ENCODE results near the gene TEKT4. TPM values are rescaled to one million over a fixed set of nuclear protein-coding genes. Genes with fewer than 3 reads are reported as not detected.
"Not testable (repeated sequence)": the region's sequence is repeated elsewhere in the genome, so short reads cannot be mapped to it uniquely, and the experiment has no call there.

Gene TEKT4
- total RNA-seq, 1 donor from 2014 or later, result 0.31 TPM

GRCh38 chr2:94876523-94876863 lies 5.3 kb downstream of the TEKT4 start:
- DNase-seq, result no peak

DNA sequence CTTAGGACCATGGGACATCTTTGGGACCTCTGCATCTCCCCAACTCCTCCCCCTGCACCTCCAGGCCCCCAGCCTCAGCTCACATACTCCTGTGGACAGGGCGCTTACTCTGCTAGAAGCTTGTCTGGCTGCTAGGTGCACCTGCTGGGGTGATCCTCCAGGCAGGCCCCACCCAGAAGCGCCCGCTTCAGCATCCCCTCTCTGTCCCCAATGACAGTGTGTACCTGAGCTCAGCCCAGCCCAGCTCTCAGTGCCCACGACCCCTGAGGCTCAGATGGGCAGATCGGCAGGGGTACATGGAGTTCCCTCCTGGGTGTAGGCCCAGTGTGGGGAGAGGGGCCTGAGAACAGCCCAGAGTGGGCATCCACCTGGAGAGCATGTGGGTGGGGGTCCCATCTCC lies 5.9 kb downstream of the TEKT4 start:
- no peak for DNase-seq

DNA sequence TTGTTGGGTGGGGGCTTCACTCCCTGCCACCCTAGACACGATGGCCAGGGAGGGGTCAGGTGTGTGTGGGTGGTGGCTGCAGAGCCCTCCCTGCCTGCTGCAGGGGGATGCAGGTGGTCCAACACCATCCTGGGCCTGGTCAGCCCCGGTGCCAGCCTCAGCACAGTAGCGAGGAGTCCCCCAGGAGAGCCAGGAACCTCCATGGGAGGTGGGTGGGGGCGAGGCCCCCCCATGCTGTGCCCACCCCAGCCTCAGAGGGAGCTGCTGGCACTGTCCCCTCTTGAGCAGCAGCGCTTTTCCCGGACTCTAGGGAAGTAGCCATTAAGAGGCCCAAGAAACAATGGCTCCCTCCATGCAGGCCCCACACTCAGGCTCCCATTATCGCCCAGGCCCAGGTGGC lies 7.3 kb downstream of the TEKT4 start:
- DNase-seq, result not testable (repeated sequence)

GRCh38 chr2:94879314-94879981 lies 8.2 kb downstream of the TEKT4 start:
- no peak for DNase-seq

GRCh38 chr2:94879982-94880377 lies 8.8 kb downstream of the TEKT4 start:
- no peak for DNase-seq

GRCh38 chr2:94880507-94880906 lies 9.3 kb downstream of the TEKT4 start:
- no peak for DNase-seq

DNA sequence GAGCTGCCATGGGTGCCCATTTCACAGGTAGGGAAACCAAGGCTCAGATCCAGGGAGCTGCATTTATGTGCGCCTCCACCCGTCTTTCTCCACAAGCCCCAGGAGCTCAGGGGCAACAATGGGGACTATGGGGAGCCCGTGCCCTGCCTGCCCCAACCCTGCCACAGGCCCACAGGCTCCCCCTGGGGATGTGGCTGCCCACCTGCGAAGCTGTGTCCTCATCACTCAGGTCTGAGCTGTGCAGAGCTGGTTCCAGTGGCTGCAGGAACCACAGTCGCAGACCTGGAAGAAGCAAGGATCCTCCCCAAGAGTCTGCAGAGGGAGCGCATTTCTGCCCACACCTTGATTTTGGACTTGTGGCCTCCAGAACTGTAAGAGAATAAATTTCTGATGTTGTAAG lies 9.8 kb downstream of the TEKT4 start:
- DNase-seq, result no peak

DNA sequence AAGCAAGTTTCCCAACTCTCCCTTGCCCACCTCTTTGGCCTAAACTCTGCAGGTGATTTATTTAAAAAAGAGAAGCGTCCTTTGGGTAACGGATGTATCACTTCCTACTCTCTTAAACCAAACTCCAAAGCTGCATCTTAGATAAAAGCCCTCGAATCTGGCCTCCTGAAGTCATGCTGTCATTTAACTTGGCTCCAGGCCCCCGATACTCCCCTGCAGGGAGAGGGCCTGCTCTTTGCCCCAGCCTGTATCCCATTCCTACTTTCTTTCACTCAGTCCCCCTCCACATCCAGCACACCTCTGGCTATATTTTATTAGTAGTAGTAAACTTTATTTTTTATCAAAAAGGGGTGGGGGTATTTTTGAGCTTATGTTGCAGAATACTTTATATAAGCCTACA lies 19.0 kb downstream of the TEKT4 start:
- no peak for DNase-seq

- not testable (repeated sequence) for DNase-seq
Measured at GRCh38 chr2:94895273-94895672, 24.0 kb downstream of the TEKT4 start.

DNA sequence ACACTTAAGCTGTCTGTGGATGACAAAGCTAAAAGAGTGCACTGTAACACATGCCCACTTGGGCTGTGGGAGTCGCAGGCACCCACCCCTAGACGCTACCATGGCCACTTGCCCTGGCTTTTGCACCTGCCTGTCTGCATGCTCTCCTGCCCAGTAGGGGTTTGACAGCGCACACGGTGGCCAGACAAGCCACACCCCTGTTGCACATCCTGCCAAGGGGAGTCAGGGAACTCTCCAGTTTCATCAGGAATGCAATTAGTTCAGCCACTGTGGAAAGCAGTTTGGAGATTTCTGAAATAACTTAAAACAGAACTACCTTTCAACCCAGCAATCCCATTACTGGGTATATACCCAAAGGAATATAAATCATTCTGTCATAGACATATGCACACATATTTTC lies 35.7 kb downstream of the TEKT4 start:
- DNase-seq, result not testable (repeated sequence)

DNA sequence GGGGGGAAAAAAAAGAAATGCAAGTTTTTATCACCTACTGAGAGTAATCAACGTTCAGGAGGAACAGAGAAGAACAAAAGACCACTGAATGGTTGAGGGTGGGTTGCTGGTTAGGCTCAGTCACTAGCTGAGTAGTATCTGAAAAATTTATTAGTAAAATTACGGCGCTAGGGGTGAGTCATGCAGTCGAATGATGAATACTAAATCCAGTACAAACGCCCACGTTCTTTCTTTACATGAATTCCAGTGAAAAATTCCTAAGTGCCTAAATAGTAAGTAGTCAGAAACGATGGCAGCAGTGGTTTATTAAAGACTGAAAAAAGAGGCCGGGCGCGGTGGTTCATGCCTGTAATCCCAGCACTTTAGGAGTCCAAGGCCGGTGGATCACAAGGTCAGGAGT lies 52.0 kb downstream of the TEKT4 start:
- no peak for DNase-seq

DNA sequence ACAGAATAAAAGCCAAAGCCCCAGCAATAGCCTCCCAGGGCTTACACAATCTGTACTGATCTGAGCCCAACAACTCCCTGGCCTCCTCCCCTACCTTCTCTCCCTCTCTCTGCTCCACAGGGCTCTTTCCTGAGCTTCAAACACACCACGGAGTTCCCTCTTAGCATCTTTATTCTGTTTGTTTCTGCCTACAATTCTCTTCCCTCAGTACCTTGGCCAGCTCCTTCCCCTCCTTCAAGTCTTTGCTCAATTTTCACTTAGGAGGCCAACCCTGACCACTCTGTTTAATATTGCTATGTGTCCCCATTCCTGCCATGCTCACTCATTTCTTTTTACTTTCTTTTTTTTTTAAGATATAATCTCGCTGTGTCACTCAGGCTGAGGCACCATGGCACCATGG lies 53.8 kb downstream of the TEKT4 start:
- DNase-seq, result not testable (repeated sequence)

Small RNAs within 50 kb of the gene (small RNA-seq; reads per million reads assigned to genes)
- not detected for gene RNU6-1320P

Other genes starting within 250 kb of the TEKT4 start
- gene MAL, start 154.3 kb downstream of the TEKT4 start, total RNA-seq, result not detected

Data from occipital lobe (tissue), 3 donors.